ENCODE measurements around the gene TAF1C. TPM values are rescaled to one million over a fixed set of nuclear protein-coding genes. Genes with fewer than 3 reads are reported as not detected.

Gene TAF1C
- total and polyA plus RNA-seq, 9 of the 15 experiments (the other 6 are each of a cell fraction or from before 2014, with no cell fraction given): 1.5 to 74.8 (median 21.0) TPM

DNA sequence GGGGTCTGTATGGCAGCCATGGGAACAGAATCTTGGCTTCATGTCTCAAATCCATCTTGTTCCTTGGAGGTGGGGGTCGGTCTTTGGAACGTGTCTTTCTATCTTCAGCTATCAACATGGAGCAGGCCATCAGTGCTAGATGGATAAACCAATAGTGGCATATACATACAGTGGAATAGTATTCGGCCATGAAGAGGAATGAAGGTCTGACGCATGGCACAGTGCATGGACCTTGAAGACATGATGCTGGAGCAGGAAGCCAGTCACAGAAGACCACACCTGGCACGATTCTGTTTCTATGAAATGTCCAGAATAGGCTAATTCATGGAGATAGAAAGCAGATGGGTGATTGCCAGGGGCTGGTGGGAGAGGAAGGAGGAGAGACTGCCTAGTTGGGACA, 45.2 kb upstream of the TAF1C start:
- ChIA-PET POLR2A (no interaction called here), CTCF (ENCODE audit: low intra/inter-chr PET ratio) (no interaction called here)
- Histone ChIP-seq H3K36me3 (ENCODE audit: control insufficient read depth, insufficient read depth, low read length) (no peaks in the 10 kb centered on the region), H3K9me3 (replicated peaks; ENCODE audit: control insufficient read depth, insufficient read depth, low read depth, low read length) (no peaks in the 10 kb centered on the region), H3K79me2 (ENCODE audit: control insufficient read depth, insufficient read depth, low read length) (no peaks in the 10 kb centered on the region), H3K4me1 (replicated peaks in 1 of 2; ENCODE audit: control insufficient read depth in 2 of 2, insufficient read depth in 2 of 2, low read length in 2 of 2) (peaks cover 13 to 22% of the 10 kb centered on the region in 2 experiments), H3K4me3 (no peak overlapping the region), H3K4me2 (ENCODE audit: insufficient read depth, low read length) (no peak overlapping the region), H3K27me3 (ENCODE audit: control insufficient read depth in 2 of 2, insufficient read depth in 2 of 2, low read length in 2 of 2) (peaks cover 28 to 53% of the 10 kb centered on the region in 2 experiments), H3K27ac (ENCODE audit: extremely low read depth, low read depth, low read length) (no peak overlapping the region), H4K20me1 (replicated peaks; ENCODE audit: control insufficient read depth, insufficient read depth, low read length) (peaks cover 10% of the 10 kb centered on the region; the same call in 1 of the 2 replicates), H3K9ac (ENCODE audit: insufficient read depth in 1 of 2, low read depth in 2 of 2, low read length in 2 of 2) (no peak overlapping the region), H3K9me1 (ENCODE audit: control insufficient read depth, insufficient read depth, low read length) (no peaks in the 10 kb centered on the region), H2AFZ (ENCODE audit: low read depth, low read length) (no peak overlapping the region)
- DNase-seq (ENCODE audit: extremely low read depth in 1 of 4, low spot score in 3 of 4) (no peak), ATAC-seq (no peak), FAIRE-seq (no peak)
- intact Hi-C loops (cut with micrococcal nuclease) (no loop called here), in situ Hi-C loops (cut with MboI) (no loop called here)
- no TSS peak for BruUV-seq (replicated peaks)
- TF ChIP-seq ZNF239 (CRISPR knock-in tag; IDR thresholded peaks at IDR 0.05) (no peak), ZNF146 (CRISPR knock-in tag; IDR thresholded peaks at IDR 0.05; ENCODE audit: unreplicated experiment) (peak; percentile 64)
- WGBS (ENCODE audit: insufficient coverage, low coverage, missing lambda C conversion rate): 0% methylated on average over 5 of the region's 5 CpGs

DNA sequence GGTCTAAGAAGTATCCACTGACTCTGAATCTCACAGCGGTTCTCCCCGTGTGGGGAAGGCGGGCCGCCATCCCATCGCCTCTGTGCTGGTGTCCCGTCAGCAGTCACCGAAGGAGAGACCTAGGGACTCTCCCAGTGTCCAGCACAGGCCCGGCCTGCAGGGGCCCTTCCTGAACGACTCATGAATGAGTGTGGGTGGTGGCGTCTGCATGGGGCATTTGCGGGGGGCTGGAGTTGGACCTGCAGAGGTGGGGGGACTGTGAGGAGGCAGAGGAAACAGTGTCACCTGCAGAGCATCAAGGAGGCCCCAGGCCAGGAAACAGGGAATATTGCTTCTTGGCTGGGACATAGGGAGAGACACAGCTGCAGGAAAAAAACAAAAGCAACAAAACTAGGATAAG, 42.6 kb upstream of the TAF1C start:
- ChIA-PET POLR2A (interaction anchor here (0.6 to 1.2 kb wide), 2 partner anchors 8 to 40 kb away, joined by 3 to 5 read pairs; no protein-coding TSS in a partner anchor), CTCF (ENCODE audit: low intra/inter-chr PET ratio) (no interaction called here)
- no peak overlapping the region for H3K4me2 ChIP-seq (ENCODE audit: insufficient read depth, low read length)
- intact Hi-C loops (cut with micrococcal nuclease) (no loop called here), in situ Hi-C loops (cut with MboI) (no loop called here)
- no peak for FAIRE-seq
- no peaks in the 10 kb centered on the region; the same call in 1 of the 2 replicates for H4K20me1 ChIP-seq (replicated peaks; ENCODE audit: control insufficient read depth, insufficient read depth, low read length)
- no peaks in the 10 kb centered on the region for H3K79me2 ChIP-seq (ENCODE audit: control insufficient read depth, insufficient read depth, low read length)
- H2AFZ ChIP-seq (ENCODE audit: low read depth, low read length): no peak overlapping the region
- whole genome bisulfite sequencing (ENCODE audit: insufficient coverage, low coverage, missing lambda C conversion rate): 46% methylated on average over 8 of the region's 11 CpGs
- H3K27ac ChIP-seq (ENCODE audit: extremely low read depth, low read depth, low read length): no peak overlapping the region
- BruUV-seq (replicated peaks): no TSS peak
- H3K9ac ChIP-seq (ENCODE audit: insufficient read depth in 1 of 2, low read depth in 2 of 2, low read length in 2 of 2): no peak overlapping the region
- no peaks in the 10 kb centered on the region for H3K9me1 ChIP-seq (ENCODE audit: control insufficient read depth, insufficient read depth, low read length)
- peaks cover 22 to 57% of the 10 kb centered on the region in 2 experiments; a peak in 4 of 5 replicates for H3K27me3 ChIP-seq (ENCODE audit: control insufficient read depth in 2 of 2, insufficient read depth in 2 of 2, low read length in 2 of 2)
- no peak overlapping the region for H3K4me3 ChIP-seq
- peaks cover 13 to 16% of the 10 kb centered on the region in 2 experiments for H3K4me1 ChIP-seq (replicated peaks in 1 of 2; ENCODE audit: control insufficient read depth in 2 of 2, insufficient read depth in 2 of 2, low read length in 2 of 2)
- no peak for DNase-seq (ENCODE audit: extremely low read depth in 1 of 4, low spot score in 3 of 4)
- no peaks in the 10 kb centered on the region for H3K36me3 ChIP-seq (ENCODE audit: control insufficient read depth, insufficient read depth, low read length)
- no peaks in the 10 kb centered on the region for H3K9me3 ChIP-seq (replicated peaks; ENCODE audit: control insufficient read depth, insufficient read depth, low read depth, low read length)
- no peak for TF ChIP-seq MCM3 (IDR thresholded peaks at IDR 0.05)
- TF ChIP-seq ZFPM2 (CRISPR knock-in tag; IDR thresholded peaks at IDR 0.05): no peak
- 0 out of 2 replicates have a peak, but pooled peaks have one; percentile 19 for TF ChIP-seq ZBTB1 (CRISPR knock-in tag; IDR thresholded peaks at IDR 0.05; ENCODE audit: borderline replicate concordance, low read depth)
- TF ChIP-seq HDAC3 (IDR thresholded peaks at IDR 0.05; ENCODE audit: borderline replicate concordance, partially characterized antibody): no peak
- no peak for TF ChIP-seq HEY1 (CRISPR knock-in tag; IDR thresholded peaks at IDR 0.05; ENCODE audit: borderline replicate concordance)
- no peak for TF ChIP-seq SMAD3 (CRISPR knock-in tag; conservative IDR thresholded peaks at IDR 0.05)
- TF ChIP-seq POLR2AphosphoS2 (IDR thresholded peaks at IDR 0.05; ENCODE audit: low read length): no peak
- ATAC-seq: no peak
